ENCODE results near the gene CORO2B.

The CORO2B gene

DNA sequence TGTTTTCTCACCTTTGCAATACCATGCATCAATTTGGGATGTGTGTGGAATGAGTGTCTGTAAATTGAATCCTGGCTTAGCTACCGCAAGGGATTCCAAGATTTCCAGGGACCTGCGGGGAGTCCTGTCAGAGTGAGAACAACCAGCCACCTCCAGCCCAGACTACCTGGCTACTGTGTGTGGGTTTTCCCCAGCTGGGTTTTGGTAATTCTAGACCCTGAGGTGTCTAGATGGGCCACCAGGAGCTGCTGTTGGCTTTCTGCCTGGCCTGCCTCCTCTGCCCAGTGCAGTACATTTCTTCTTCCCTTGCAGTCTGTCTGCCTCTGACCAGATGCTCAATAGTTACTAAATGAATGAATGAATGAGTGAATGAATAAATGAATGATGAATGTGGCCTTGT lies 32.5 kb upstream of the CORO2B start:
- no peak overlapping the region for H3K27ac ChIP-seq (ENCODE audit: low read length)
- H3K9ac ChIP-seq (ENCODE audit: low read depth, low read length) = no peak overlapping the region
- H3K36me3 ChIP-seq (ENCODE audit: insufficient read depth, low read length) = no peaks in the 10 kb centered on the region
- H3K4me1 ChIP-seq (ENCODE audit: insufficient read depth, low read length) = no peaks in the 10 kb centered on the region
- H3K9me3 ChIP-seq (ENCODE audit: insufficient read depth, low read length, severe bottlenecking) = no peaks in the 10 kb centered on the region
- no peak overlapping the region for H2AFZ ChIP-seq (ENCODE audit: low read depth, low read length)
- no peaks in the 10 kb centered on the region for H3K27me3 ChIP-seq (ENCODE audit: insufficient read depth, low read length, poor library complexity)
- no peak overlapping the region for H3K4me3 ChIP-seq (ENCODE audit: low read depth in 1 of 2, low read length in 2 of 2)
- no peak for ATAC-seq (ENCODE audit: insufficient read depth, low read depth)
- H3K4me2 ChIP-seq (ENCODE audit: insufficient read depth, low read length) = no peak overlapping the region
- no peak for DNase-seq
- no peak for TF ChIP-seq EZH2 (IDR thresholded peaks at IDR 0.05; ENCODE audit: borderline replicate concordance, low read depth, low read length, severe bottlenecking)
- TF ChIP-seq, protein P1, sequence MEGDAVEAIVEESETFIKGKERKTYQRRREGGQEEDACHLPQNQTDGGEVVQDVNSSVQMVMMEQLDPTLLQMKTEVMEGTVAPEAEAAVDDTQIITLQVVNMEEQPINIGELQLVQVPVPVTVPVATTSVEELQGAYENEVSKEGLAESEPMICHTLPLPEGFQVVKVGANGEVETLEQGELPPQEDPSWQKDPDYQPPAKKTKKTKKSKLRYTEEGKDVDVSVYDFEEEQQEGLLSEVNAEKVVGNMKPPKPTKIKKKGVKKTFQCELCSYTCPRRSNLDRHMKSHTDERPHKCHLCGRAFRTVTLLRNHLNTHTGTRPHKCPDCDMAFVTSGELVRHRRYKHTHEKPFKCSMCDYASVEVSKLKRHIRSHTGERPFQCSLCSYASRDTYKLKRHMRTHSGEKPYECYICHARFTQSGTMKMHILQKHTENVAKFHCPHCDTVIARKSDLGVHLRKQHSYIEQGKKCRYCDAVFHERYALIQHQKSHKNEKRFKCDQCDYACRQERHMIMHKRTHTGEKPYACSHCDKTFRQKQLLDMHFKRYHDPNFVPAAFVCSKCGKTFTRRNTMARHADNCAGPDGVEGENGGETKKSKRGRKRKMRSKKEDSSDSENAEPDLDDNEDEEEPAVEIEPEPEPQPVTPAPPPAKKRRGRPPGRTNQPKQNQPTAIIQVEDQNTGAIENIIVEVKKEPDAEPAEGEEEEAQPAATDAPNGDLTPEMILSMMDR (IDR thresholded peaks at IDR 0.05; ENCODE audit: borderline replicate concordance, extremely low read depth, low read length, poor library complexity, severe bottlenecking) = no peak
- peaks cover 4% of the 10 kb centered on the region; the same call in 1 of the 2 replicates for H4K20me1 ChIP-seq (ENCODE audit: insufficient read depth, low read length)
- no peaks in the 10 kb centered on the region for H3K79me2 ChIP-seq (ENCODE audit: insufficient read depth, low read length)

DNA sequence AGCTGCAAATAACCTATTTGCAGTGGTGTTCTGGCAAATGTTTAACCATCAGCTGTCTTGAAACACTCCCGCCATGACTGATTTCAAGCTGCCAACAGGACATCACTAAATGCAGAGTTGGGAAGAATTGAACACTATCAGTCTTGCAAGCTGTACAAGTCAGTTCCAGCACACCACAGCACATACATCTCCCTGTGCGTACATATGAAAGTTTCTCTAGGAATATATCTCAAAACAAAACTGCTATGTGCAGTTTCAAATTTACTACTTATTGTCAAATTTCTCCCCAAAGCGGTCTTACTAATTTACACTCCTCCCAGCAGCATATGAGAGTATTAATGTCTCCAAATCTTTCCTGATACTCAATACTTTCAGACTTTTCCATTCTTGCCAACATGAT lies 30.4 kb upstream of the CORO2B start:
- DNase-seq (no peak), ATAC-seq (ENCODE audit: insufficient read depth, low read depth) (no peak)
- Histone ChIP-seq H3K9me3 (ENCODE audit: insufficient read depth, low read length, severe bottlenecking) (no peaks in the 10 kb centered on the region), H3K4me1 (ENCODE audit: insufficient read depth, low read length) (no peaks in the 10 kb centered on the region), H3K9ac (ENCODE audit: low read depth, low read length) (no peak overlapping the region), H4K20me1 (ENCODE audit: insufficient read depth, low read length) (peaks cover 4% of the 10 kb centered on the region; the same call in 1 of the 2 replicates), H2AFZ (ENCODE audit: low read depth, low read length) (no peak overlapping the region), H3K79me2 (ENCODE audit: insufficient read depth, low read length) (no peaks in the 10 kb centered on the region), H3K36me3 (ENCODE audit: insufficient read depth, low read length) (no peaks in the 10 kb centered on the region), H3K27me3 (ENCODE audit: insufficient read depth, low read length, poor library complexity) (no peaks in the 10 kb centered on the region), H3K27ac (ENCODE audit: low read length) (no peak overlapping the region), H3K4me2 (ENCODE audit: insufficient read depth, low read length) (no peak overlapping the region), H3K4me3 (ENCODE audit: low read depth in 1 of 2, low read length in 2 of 2) (no peak overlapping the region)
- TF ChIP-seq, protein P1 (IDR thresholded peaks at IDR 0.05; ENCODE audit: borderline replicate concordance, extremely low read depth, low read length, poor library complexity, severe bottlenecking) = no peak
- no peak for TF ChIP-seq EZH2 (IDR thresholded peaks at IDR 0.05; ENCODE audit: borderline replicate concordance, low read depth, low read length, severe bottlenecking)

DNA sequence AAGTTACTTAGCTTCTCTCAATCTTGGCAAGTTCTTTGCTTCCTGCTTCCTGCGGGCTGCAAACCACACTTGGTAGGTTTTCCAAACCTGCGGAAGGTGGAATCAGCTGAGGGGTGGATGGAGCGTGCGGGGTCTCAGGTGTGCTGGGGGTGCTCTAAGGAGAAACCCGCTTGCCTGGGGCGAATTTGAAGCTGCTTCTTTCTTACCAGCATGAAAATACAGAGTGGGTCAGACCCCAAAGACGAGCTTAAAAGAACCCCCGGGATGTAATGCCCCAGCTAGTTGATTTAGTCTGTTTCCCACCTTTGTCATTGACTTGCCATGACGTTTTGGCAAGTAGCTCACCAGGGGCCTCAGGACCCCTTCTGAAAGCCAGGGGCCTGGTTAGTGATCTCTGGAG lies 28.8 kb upstream of the CORO2B start:
- H3K79me2 ChIP-seq (ENCODE audit: insufficient read depth, low read length) = no peaks in the 10 kb centered on the region
- no peak overlapping the region for H3K4me3 ChIP-seq (ENCODE audit: low read depth in 1 of 2, low read length in 2 of 2)
- no peaks in the 10 kb centered on the region for H3K27me3 ChIP-seq (ENCODE audit: insufficient read depth, low read length, poor library complexity)
- no peaks in the 10 kb centered on the region for H3K4me1 ChIP-seq (ENCODE audit: insufficient read depth, low read length)
- H4K20me1 ChIP-seq (ENCODE audit: insufficient read depth, low read length) = peaks cover 7% of the 10 kb centered on the region; the same call in 1 of the 2 replicates
- H3K36me3 ChIP-seq (ENCODE audit: insufficient read depth, low read length) = no peaks in the 10 kb centered on the region
- DNase-seq = no peak
- no peak for TF ChIP-seq EZH2 (IDR thresholded peaks at IDR 0.05; ENCODE audit: borderline replicate concordance, low read depth, low read length, severe bottlenecking)
- TF ChIP-seq, protein P1 (IDR thresholded peaks at IDR 0.05; ENCODE audit: borderline replicate concordance, extremely low read depth, low read length, poor library complexity, severe bottlenecking) = no peak
- no peak overlapping the region for H3K4me2 ChIP-seq (ENCODE audit: insufficient read depth, low read length)
- no peak overlapping the region for H2AFZ ChIP-seq (ENCODE audit: low read depth, low read length)
- no peak overlapping the region for H3K27ac ChIP-seq (ENCODE audit: low read length)
- H3K9me3 ChIP-seq (ENCODE audit: insufficient read depth, low read length, severe bottlenecking) = no peaks in the 10 kb centered on the region
- H3K9ac ChIP-seq (ENCODE audit: low read depth, low read length) = no peak overlapping the region
- no peak for ATAC-seq (ENCODE audit: insufficient read depth, low read depth)

Data from DND-41 (cell line).